GM12892 (cell line): ENCODE measurements around the gene TBC1D12.

ENCODE experiments used
- POLR2A ChIP-seq: IDR thresholded peaks from 2 replicates; pipeline ENCODE4 v1.6.1; 2011; ENCODE audit warnings: low read depth, low read length, control low read depth
- POLR2AphosphoS5 ChIP-seq: IDR thresholded peaks from 2 replicates; pipeline ENCODE4 v1.6.1; 2011; ENCODE audit warnings: low read depth, low read length, control low read depth
- TAF1 ChIP-seq: IDR thresholded peaks from 2 replicates; pipeline ENCODE4 v1.6.1; 2011; ENCODE audit warnings: low read depth, mild to moderate bottlenecking, control low read depth, low read length, borderline replicate concordance

GRCh38 chr10:94481410-94481809 is 79.1 kb downstream of the TBC1D12 start:
- TF ChIP-seq POLR2A (no peak), POLR2AphosphoS5 (no peak), TAF1 (no peak)
